ENCODE results near the gene CHMP4B.

GRCh38 chr20:33798444-33798843 is 12.7 kb upstream of the CHMP4B start:
- TF ChIP-seq POLR2A (IDR thresholded peaks at IDR 0.05) (no peak), CTCF (IDR thresholded peaks at IDR 0.05 in 4 of 5, conservative IDR thresholded peaks at IDR 0.05 in 1 of 5) (no peak)
